DND-41 (cell line): ENCODE results near the gene EXOC1.

Experiments used
- CTCF ChIP-seq: IDR thresholded peaks from 2 replicates; pipeline ENCODE4 v1.5.1; 2012; ENCODE audit warnings: borderline replicate concordance, low read length, moderate library complexity, mild to moderate bottlenecking; ENCODE audit not compliant: poor library complexity, severe bottlenecking; ENCODE audit errors: extremely low read depth
- EZH2 ChIP-seq: IDR thresholded peaks from 3 replicates; pipeline ENCODE4 v1.6.1; 2012; ENCODE audit warnings: borderline replicate concordance, low read depth, mild to moderate bottlenecking, moderate library complexity, low read length, inconsistent platforms; ENCODE audit not compliant: severe bottlenecking

- TF ChIP-seq EZH2 (no peak), CTCF (no peak)
These were observed 15.1 kb upstream of the EXOC1 start for GRCh38 chr4:55838356-55838755.
